Psoas muscle (tissue), 8 donors: ENCODE data around the gene SSH2. TPM values are rescaled to one million over a fixed set of nuclear protein-coding genes. Genes with fewer than 3 reads are reported as not detected.
"Not testable (repeated sequence)": the region's sequence is repeated elsewhere in the genome, so short reads cannot be mapped to it uniquely, and the experiment has no call there.

Experiments
- ATAC-seq, 4 donors: fragments of 200-7000 bp; cut with Tn5 transposase; one replicate each; pipeline ENCODE4 v1.9.1; 2020; ENCODE audit warnings: moderate library complexity in 3 of 4, mild to moderate bottlenecking in 2 of 4
- DNase-seq, 2 donors: peaks; one replicate each; pipeline ENCODE4 v3.0.0-alpha.2; 2020
- H3K27ac ChIP-seq: fragments of 200-600 bp; one replicate; pipeline ENCODE4 v1.8.0; 2022
- H3K27me3 ChIP-seq, 3 donors: fragments of 200-600 bp in 1 of 3; one replicate each; pipeline versions ENCODE4 v1.6.1 to v1.8.0; 2013 to 2022; ENCODE audit warnings: low read length in 2 of 3, mild to moderate bottlenecking in 2 of 3, moderate library complexity in 1 of 3; ENCODE audit not compliant: insufficient read depth in 3 of 3
- H3K36me3 ChIP-seq, 2 donors: fragments of 200-600 bp in 1 of 2; one replicate each; pipeline versions ENCODE4 v1.6.1 to v1.8.0; 2013 to 2022; ENCODE audit warnings: low read depth in 1 of 2, mild to moderate bottlenecking in 1 of 2, moderate library complexity in 1 of 2; ENCODE audit not compliant: insufficient read depth in 1 of 2
- H3K4me1 ChIP-seq: fragments of 200-600 bp; one replicate; pipeline ENCODE4 v1.8.0; 2022
- H3K4me3 ChIP-seq: fragments of 200-600 bp; one replicate; pipeline ENCODE4 v1.8.0; 2022; ENCODE audit warnings: mild to moderate bottlenecking
- H3K9me3 ChIP-seq: fragments of 200-600 bp; one replicate; pipeline ENCODE4 v1.8.0; 2022
- CTCF ChIP-seq: fragments of 200-600 bp; IDR thresholded peaks from one replicate; pipeline ENCODE4 v1.8.0; 2022; ENCODE audit warnings: antibody characterized with exemption
- WGBS, 3 donors: extraction: QIAGEN DNeasy Blood & Tissue Kit; methylation state at CpG; one replicate each; pipeline versions ENCODE4 v1.1.6 to v1.1.7; 2013; 5-methylcytosine and 5-hydroxymethylcytosine counted together
- intact Hi-C, 2 donors: fragments of 100-400 bp; cut with DNase I; formaldehyde crosslinking; loops; one replicate each; pipeline versions ENCODE4 v1.11.0 to v1.14.2; 2022
- polyA plus RNA-seq, 3 donors: library from polyadenylated mRNA; stranded (reverse); fragments of 200-250 nt; gene quantifications; one replicate each; pipeline ENCODE4 v1.2.3, GENCODE V29; 2013
- total RNA-seq, 4 donors: library from RNA; stranded (reverse); fragmentation: NEBNext Ultra II Directional in 2 of 4; extraction: Animal tissue kit (Norgen Biotek cat#: 25700) in 2 of 4; gene quantifications; one replicate each; pipeline versions ENCODE4 v1.2.1 to v1.2.4, GENCODE V29; 2021 to 2023
- donor health status: healthy with polysubstance abuse.
- donor health status: DM: no; HTN: no; CAD: no; lungs with moderate emphysema.
- donor health status: Bipolar disorder and iron deficiency.
- donor health status: healthy.
- donor health status: DM: yes; HTN: yes; CAD: no.
- donor health status: DM: no; HTN: no; CAD: no.
- donor health status: DM: no; HTN: no; CAD: no.
- donor health status: DM: yes; HTN: yes; CAD: no.

SSH2 gene
- total and polyA plus RNA-seq, 7 donors: 28.0 to 168 (median 107) TPM

- TF ChIP-seq CTCF: no peak
- H3K4me3 ChIP-seq: no peak overlapping the region
- no peak overlapping the region for H3K27ac ChIP-seq
- DNase-seq (no peak), ATAC-seq (peak in 1 of 4 donors; percentile 36)
- H3K9me3 ChIP-seq: no peaks in the 10 kb centered on the region
- H3K36me3 ChIP-seq: no peaks in the 10 kb centered on the region
- peaks cover 21% of the 10 kb centered on the region for H3K4me1 ChIP-seq
- 97 to 100% (median 100%) methylated on average over 1 of the region's 1 CpG for WGBS, 3 donors
- no peaks in the 10 kb centered on the region for H3K27me3 ChIP-seq
- intact Hi-C loops: no loop called here
Observed at GRCh38 chr17:29874931-29875596, 55.0 kb downstream of the SSH2 start.

GRCh38 chr17:29874358-29874757, 55.7 kb downstream of the SSH2 start:
- H3K4me3 ChIP-seq, intact Hi-C loops, H3K27me3 ChIP-seq, H3K27ac ChIP-seq, ATAC-seq, H3K9me3 ChIP-seq, H3K36me3 ChIP-seq, DNase-seq: not testable (repeated sequence)
- WGBS, 3 donors: 98 to 100% (median 100%) methylated on average over 1 of the region's 1 CpG
- peaks cover 22% of the 10 kb centered on the region for H3K4me1 ChIP-seq

- Histone ChIP-seq H3K9me3 (no peaks in the 10 kb centered on the region), H3K27me3 (no peaks in the 10 kb centered on the region), H3K36me3 (no peaks in the 10 kb centered on the region), H3K4me3 (no peak overlapping the region), H3K27ac (no peak overlapping the region), H3K4me1 (peaks cover 22% of the 10 kb centered on the region)
- TF ChIP-seq CTCF: no peak
- WGBS, 3 donors: 87 to 100% (median 97%) methylated on average over 2 of the region's 2 CpGs
- ATAC-seq: no peak
- no peak for DNase-seq
- intact Hi-C loops: no loop called here
Observed at GRCh38 chr17:29873476-29873875, 56.6 kb downstream of the SSH2 start.

GRCh38 chr17:29870836-29871465, 59.1 kb downstream of the SSH2 start:
- WGBS, 3 donors: 33 to 60% (median 39%) methylated on average over 1 of the region's 1 CpG
- DNase-seq (no peak), ATAC-seq (no peak)
- Histone ChIP-seq H3K9me3 (no peaks in the 10 kb centered on the region), H3K27ac (no peak overlapping the region), H3K4me1 (peaks cover 22% of the 10 kb centered on the region), H3K27me3 (no peaks in the 10 kb centered on the region), H3K4me3 (no peak overlapping the region), H3K36me3 (no peaks in the 10 kb centered on the region)
- TF ChIP-seq CTCF: no peak
- intact Hi-C loops: no loop called here

GRCh38 chr17:29867643-29868181, 62.3 kb downstream of the SSH2 start:
- Histone ChIP-seq H3K36me3 (no peaks in the 10 kb centered on the region), H3K27ac (no peak overlapping the region), H3K9me3 (no peaks in the 10 kb centered on the region), H3K4me1 (peaks cover 14% of the 10 kb centered on the region), H3K27me3 (no peaks in the 10 kb centered on the region), H3K4me3 (no peak overlapping the region)
- WGBS, 3 donors: 43 to 70% (median 47%) methylated on average over 2 of the region's 2 CpGs
- peak; percentile 18 for TF ChIP-seq CTCF
- ATAC-seq (no peak), DNase-seq (no peak)
- intact Hi-C loops: loop anchor here in 1 of 2 donors (10.0 kb wide), 1 partner anchor 57 kb away; no protein-coding TSS in a partner anchor
